SIG-M5 treated with dmso at 0.1 percent for 504 hours (cell line): ENCODE results near the gene MICAL1.

Experiments used
- DNase-seq: peaks from one replicate; lab custom pipeline; 2025; ENCODE audit not compliant: unreplicated experiment; lab: John Stamatoyannopoulos, UW

MICAL1 gene

DNA sequence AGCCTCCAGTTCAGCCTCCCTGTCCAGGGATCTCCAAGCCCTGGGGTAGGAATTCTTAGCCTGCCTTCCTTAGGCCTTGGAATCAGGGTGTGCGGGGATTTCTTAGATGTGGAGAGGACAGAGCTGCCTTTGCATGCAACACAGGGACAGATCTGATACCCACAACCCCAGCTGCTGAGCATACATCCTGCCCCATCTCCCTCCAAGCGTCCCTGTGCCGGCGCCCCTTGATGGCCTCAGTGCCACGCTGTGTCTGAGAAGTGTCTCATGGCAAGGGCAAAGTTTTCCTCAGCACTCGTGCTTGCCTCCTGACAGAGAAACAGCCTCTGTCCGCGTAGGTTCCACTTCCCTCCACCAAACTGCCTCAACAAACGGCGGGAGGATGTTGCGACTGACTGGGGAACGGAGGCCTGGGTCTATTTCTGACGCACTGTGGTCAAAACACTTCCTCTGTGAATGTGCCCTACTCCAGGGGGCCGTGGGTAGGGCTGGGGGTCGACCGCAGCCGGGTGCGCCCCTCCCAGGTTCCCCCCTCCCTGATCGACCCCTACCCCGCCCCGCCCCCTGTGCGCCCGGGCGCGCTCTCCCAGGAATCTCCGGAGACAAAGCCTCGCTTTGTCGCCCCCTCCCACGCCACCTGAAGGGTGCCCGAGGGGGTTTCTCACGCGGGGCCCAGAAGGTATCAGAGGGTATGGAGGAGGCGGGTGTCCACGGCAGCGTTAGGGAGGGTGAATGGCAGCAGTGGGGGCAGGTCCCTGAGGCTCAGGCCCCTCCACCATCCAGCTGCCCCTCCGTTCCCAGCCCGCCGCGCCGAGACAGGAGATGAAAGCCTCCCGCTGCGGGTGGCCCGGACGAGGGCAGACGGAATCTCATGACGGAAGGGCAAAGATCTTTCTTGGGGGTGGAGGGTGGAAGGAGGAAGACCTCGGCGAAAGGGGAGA lies 806 bp downstream of the MICAL1 start:
- peak; percentile 94 for DNase-seq

DNA sequence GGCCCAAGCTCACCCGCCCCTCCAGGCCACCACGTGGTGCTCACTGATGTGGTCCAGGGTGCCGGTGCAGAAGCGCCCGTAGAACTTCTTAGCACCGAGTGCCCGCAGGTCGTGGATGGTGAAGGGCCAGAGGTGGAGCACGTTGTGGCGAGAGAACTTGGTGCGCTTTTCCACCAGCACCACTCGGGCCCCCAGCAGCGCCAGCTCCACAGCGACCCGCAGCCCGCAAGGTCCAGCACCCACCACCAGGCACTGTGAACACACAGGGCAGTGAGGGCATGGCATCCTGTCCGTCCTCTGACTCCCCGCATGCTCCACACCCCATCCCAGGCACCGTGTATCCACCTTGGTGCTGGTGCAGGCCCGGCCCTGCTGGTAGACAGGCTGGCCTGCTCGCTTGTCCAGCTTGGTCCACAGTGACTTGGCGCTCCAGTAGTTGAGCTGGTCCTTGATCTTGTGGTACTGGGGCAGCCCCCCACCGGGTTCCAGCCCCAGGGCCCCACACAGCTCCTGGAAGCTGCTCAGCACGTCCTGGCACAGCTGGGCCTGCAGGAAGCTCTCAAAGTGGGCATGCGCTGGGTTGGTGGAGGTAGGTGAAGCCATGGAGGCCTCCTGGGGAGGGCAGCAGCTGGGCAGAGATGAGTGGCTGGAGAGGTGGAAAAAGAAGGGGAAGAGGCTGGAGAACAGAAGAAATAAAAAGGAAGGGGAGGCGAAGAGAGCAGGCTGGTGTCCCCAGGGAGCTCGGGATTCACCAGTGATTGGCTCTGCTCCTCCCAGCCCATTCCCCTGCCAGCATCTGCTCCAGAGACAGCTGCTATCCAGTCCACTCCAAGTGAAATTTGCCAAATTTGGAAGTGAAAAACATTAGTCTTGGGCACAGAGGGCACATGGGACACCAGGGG lies 1.7 kb downstream of the MICAL1 start:
- DNase-seq = no peak

DNA sequence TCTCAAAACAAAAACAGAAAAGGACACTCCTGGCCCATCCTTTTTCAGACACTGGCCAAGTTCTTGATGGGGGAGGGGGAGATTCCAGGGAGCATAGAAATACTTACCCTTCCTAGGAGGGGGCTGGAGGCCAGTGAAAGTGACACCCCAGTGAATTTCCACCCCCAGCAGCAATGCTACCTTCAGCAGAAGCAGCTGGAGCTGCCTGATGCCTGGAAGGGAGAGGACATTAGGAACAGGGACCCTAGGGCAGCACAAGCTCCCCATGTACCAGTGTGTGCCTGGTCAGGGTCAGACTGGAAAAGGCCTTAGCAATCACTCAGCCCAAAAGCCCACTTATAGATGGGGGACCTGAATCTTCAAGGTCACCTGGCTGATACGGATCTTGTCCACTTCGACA lies 2.4 kb downstream of the MICAL1 start:
- DNase-seq = no peak

GRCh38 chr6:109452181-109452580 lies 3.4 kb downstream of the MICAL1 start:
- DNase-seq = no peak

GRCh38 chr6:109451376-109451775 lies 4.2 kb downstream of the MICAL1 start:
- no peak for DNase-seq

DNA sequence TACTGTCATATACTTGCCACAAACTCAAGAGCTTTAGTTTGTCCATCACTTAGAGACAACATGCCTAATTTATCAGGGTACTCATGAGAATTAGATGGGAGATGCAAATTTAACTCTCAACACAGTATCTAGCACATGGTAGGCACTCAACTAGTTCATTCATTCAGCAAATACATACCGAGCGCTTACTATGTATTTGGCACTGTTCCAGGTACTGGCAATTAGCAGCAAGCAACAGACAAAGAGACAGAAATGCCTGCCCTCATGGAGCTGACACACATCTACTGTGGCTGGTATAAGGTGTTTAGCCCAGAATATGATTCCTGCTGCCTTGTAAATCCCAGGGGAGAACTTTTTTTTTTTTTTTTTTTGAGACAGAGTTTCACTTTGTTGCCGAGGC lies 4.8 kb downstream of the MICAL1 start:
- no peak for DNase-seq

GRCh38 chr6:109449795-109450673 lies 5.5 kb downstream of the MICAL1 start:
- no peak for DNase-seq

GRCh38 chr6:109449064-109449794 lies 6.3 kb downstream of the MICAL1 start:
- no peak for DNase-seq

DNA sequence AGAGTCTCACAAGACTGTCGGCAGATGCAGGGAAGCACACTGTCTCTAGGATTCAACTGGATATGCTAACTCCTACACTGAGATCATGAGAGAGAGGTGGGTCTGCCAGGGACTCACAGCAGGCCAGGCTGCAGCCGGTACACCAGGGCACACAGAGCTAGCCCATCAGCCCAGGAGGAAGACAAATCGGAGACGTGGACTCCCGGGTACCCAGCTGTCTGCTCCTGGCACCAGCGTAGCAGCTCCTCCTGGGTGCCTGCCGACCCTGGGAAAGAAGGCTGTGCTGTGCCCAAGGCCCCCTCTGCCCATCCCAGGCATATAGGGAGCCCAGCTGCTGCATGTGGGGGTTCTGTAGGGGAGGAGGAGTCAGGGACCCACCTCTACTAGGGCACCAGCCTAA lies 7.0 kb downstream of the MICAL1 start:
- no peak for DNase-seq

DNA sequence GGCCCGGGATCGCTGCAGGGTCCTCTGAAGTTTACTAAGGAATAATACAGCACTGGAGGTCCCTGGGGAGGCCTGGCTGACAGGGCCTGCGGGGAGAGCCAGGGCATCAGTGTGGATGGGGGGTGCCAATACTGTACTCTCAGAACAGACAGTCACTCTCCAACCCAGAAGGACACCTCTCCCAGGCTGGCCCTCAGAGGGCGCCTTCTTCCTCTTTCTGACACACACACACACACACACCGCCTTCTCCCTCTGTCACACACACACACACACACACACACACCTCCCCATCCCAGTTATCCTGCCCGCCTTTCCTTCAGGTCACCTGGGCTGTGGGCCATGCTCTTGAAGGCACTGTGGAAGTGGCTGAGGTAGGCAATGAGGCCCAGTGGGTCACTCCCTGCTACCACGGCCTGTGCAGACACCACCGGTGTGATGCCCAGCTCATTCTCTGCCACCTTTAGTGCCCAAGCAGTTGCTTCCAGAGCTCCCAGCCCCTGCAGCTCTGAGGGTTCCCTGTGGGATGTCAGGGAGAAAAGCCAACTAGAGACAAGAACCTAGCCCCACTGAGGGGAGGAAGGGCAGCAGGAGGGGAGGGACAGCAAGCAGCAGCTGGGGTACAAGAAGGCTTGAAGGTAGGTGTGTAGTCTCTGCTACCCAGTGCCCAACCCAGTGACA lies 7.6 kb downstream of the MICAL1 start:
- DNase-seq = no peak

DNA sequence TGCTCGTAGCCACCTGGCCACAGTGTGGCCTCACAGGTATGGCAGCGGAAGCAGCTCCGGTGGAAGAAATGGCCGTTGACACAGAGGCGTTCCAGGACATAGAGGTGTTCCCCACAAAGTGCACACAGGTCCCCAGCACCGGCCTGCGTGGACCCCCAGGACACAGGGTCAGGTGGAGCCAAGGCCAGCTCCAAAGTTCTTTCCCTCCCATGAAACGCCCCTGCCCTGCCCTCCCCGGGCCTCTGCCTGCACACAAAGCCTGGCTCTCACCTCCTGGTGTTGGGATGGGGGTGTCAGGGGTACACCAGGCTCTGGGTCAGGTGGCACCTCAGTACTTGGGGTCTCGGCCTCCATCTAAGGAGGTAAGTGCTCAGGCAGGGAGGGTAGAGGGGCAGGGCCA lies 8.5 kb downstream of the MICAL1 start:
- DNase-seq = no peak

DNA sequence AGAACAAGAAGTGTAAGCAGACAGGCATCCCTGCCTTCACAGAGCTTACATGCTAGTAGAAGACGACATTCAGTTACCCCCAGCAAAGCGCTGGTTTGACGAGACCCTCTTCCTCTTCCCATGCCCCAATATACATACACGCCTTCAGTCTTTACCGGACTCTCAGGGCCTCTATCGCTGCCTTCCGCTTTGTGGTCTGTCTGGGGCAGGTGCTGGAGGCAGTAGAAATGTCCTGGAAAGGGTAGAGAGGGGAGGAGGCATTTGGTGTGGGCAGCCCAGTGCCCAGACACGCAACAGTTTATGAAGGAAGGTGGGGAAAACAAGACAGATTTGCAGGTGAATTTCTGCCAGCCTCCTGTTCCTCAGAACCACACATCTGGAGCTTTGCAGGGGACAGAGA lies 9.0 kb downstream of the MICAL1 start:
- DNase-seq = no peak

- no peak for DNase-seq
Observed at GRCh38 chr6:109446072-109446471, 9.5 kb downstream of the MICAL1 start.

- no peak for DNase-seq
Observed at GRCh38 chr6:109445382-109445781, 10.2 kb downstream of the MICAL1 start.

GRCh38 chr6:109443425-109443950 lies 12.1 kb downstream of the MICAL1 start:
- no peak for DNase-seq

GRCh38 chr6:109442393-109442924 lies 13.1 kb downstream of the MICAL1 start:
- DNase-seq = no peak

DNA sequence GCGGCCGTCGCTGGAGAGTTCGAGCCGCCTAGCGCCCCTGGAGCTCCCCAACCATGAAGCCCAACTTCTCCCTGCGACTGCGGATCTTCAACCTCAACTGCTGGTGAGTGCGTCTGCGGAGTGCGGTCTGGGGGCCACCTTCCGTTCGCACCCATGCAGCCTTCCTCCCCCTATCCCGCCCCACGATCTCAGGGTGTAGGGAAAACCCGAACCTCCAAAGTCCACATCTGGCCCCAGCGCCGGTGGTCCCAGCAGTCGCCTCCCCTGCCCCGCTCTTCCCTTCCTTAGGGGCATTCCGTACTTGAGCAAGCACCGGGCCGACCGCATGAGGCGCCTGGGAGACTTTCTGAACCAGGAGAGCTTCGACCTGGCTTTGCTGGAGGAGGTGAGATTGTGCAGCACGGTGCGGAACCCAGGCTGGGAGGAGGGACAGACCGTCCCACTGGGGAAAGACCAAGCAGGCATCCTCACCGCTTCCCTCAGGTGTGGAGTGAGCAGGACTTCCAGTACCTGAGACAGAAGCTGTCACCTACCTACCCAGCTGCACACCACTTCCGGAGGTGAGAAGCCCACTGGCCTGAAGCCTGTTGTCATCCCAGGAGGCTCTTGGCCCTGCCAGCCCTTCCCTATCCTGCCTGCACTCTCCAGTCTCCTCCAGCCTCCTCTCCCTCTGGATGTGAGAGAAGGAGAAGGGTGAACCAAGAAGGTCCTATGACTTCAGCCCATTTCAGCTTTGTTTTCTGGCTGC lies 14.3 kb downstream of the MICAL1 start:
- peak; percentile 66 for DNase-seq

- peak; percentile 82 for DNase-seq
Observed at GRCh38 chr6:109440331-109441068, 15.1 kb downstream of the MICAL1 start, which contains the start of the genes PPIL6 and SMPD2. PPIL6 (minus strand) TSS chr6:109440628; CDS start chr6:109440590, 38 bp downstream. SMPD2 (plus strand) TSS chr6:109440724; CDS start chr6:109441122, 398 bp downstream.
